IMR-90 (cell line): ENCODE results near the gene FOXK2. TPM values are rescaled to one million over a fixed set of nuclear protein-coding genes. Genes with fewer than 3 reads are reported as not detected.

Experiments
- ATAC-seq: fragments of 200-7000 bp; cut with Tn5 transposase; 2 replicates; pipeline ENCODE4 v1.9.1; 2020; ENCODE audit warnings: low read depth, mild to moderate bottlenecking, moderate library complexity
- BruUV-seq: library from RNA; stranded (reverse); fragments of 400-500 nt; replicated peaks from 2 replicates; lab custom pipeline; 2021; lab: Mats Ljungman, UMichigan
- CTCF ChIA-PET: fragments of 300-600 bp; formaldehyde crosslinking; extraction: SDS; loops from one replicate; lab custom pipeline; 2021; ENCODE audit warnings: antibody characterized with exemption; lab: Yijun Ruan, JAX
- POLR2A ChIA-PET: fragments of 300-600 bp; sonication (Branson Sonifier 250); formaldehyde crosslinking; loops from one replicate; lab custom pipeline; 2022; ENCODE audit warnings: antibody characterized with exemption; ENCODE audit not compliant: unreplicated experiment; lab: Charles Lee
- DNase-seq: peaks from one replicate; pipeline ENCODE4 v3.0.0; 2013
- H2AFZ ChIP-seq: replicated peaks from 2 replicates; pipeline ENCODE3; 2013; ENCODE audit warnings: low read length, mild to moderate bottlenecking; ENCODE audit not compliant: poor library complexity
- H2AK5ac ChIP-seq: 2 replicates; pipeline ENCODE4 v1.6.1; 2013; ENCODE audit warnings: low read depth, low read length, inconsistent platforms
- H2AK9ac ChIP-seq: replicated peaks from 2 replicates; pipeline ENCODE3; 2013; ENCODE audit warnings: mild to moderate bottlenecking, low read depth, low read length, moderate library complexity; ENCODE audit not compliant: poor library complexity
- H2BK120ac ChIP-seq: 2 replicates; pipeline ENCODE4 v1.6.1; 2013; ENCODE audit warnings: low read depth, low read length, inconsistent platforms
- H2BK15ac ChIP-seq: 3 replicates; pipeline ENCODE4 v1.6.1; 2013; ENCODE audit warnings: low read depth, low read length, inconsistent platforms
- H2BK20ac ChIP-seq: 2 replicates; pipeline ENCODE4 v1.6.1; 2013; ENCODE audit warnings: low read depth, mild to moderate bottlenecking, inconsistent platforms, low read length, moderate library complexity
- H2BK5ac ChIP-seq: 2 replicates; pipeline ENCODE4 v1.6.1; 2013; ENCODE audit warnings: mild to moderate bottlenecking, low read depth, low read length, inconsistent platforms; ENCODE audit not compliant: poor library complexity, severe bottlenecking
- H3K14ac ChIP-seq: replicated peaks from 2 replicates; pipeline ENCODE4 v1.6.1; 2013; ENCODE audit warnings: low read depth, low read length, inconsistent platforms
- H3K18ac ChIP-seq: 2 replicates; pipeline ENCODE4 v1.6.1; 2013; ENCODE audit warnings: low read depth, low read length, control low read depth
- H3K23ac ChIP-seq: 2 replicates; pipeline ENCODE4 v1.6.1; 2013; ENCODE audit warnings: low read depth, low read length, inconsistent platforms
- H3K27ac ChIP-seq: 2 replicates; pipeline ENCODE4 v1.5.1; 2013; ENCODE audit warnings: mild to moderate bottlenecking, control low read depth, low read length; ENCODE audit not compliant: insufficient read depth
- H3K27me3 ChIP-seq: 2 replicates; pipeline ENCODE4 v1.6.1; 2013; ENCODE audit warnings: low read length; ENCODE audit not compliant: control insufficient read depth, insufficient read depth
- H3K36me3 ChIP-seq: 2 replicates; pipeline ENCODE4 v1.6.1; 2013; ENCODE audit warnings: low read length, mixed read lengths; ENCODE audit not compliant: control insufficient read depth, insufficient read depth
- H3K4ac ChIP-seq: 2 replicates; pipeline ENCODE4 v1.6.1; 2013; ENCODE audit warnings: low read depth, low read length, inconsistent platforms
- H3K4me1 ChIP-seq: 2 replicates; pipeline ENCODE4 v1.6.1; 2013; ENCODE audit warnings: low read length, mixed read lengths; ENCODE audit not compliant: control insufficient read depth, insufficient read depth
- H3K4me2 ChIP-seq: 2 replicates; pipeline ENCODE4 v1.6.1; 2013; ENCODE audit warnings: low read depth, mild to moderate bottlenecking, control low read depth, low read length, moderate library complexity
- H3K4me3 ChIP-seq: 2 replicates; pipeline ENCODE4 v1.5.1; 2013; ENCODE audit warnings: low read depth, mild to moderate bottlenecking, control low read depth, low read length, moderate library complexity; ENCODE audit not compliant: insufficient read depth
- H3K56ac ChIP-seq: 2 replicates; pipeline ENCODE4 v1.6.1; 2013; ENCODE audit warnings: low read length, inconsistent platforms; ENCODE audit not compliant: insufficient read depth; ENCODE audit errors: extremely low read depth
- H3K79me1 ChIP-seq, 2 experiments: 2 replicates each; pipeline ENCODE4 v1.6.1; 2013; ENCODE audit warnings: low read length in 2 of 2, inconsistent platforms in 1 of 2, low read depth in 1 of 2
- H3K9ac ChIP-seq: 2 replicates; pipeline ENCODE4 v1.6.1; 2013; ENCODE audit warnings: low read depth, low read length, control low read depth
- H3K9me1 ChIP-seq: 2 replicates; pipeline ENCODE4 v1.6.1; 2013; ENCODE audit warnings: low read length, inconsistent platforms; ENCODE audit not compliant: insufficient read depth
- H3K9me3 ChIP-seq: 2 replicates; pipeline ENCODE4 v1.6.1; 2013; ENCODE audit warnings: low read length; ENCODE audit not compliant: control insufficient read depth, insufficient read depth
- H4K20me1 ChIP-seq: 2 replicates; pipeline ENCODE4 v1.6.1; 2013; ENCODE audit warnings: low read length, inconsistent platforms; ENCODE audit not compliant: insufficient read depth
- H4K5ac ChIP-seq: 2 replicates; pipeline ENCODE4 v1.6.1; 2013; ENCODE audit warnings: mild to moderate bottlenecking, low read depth, low read length, control low read depth
- H4K8ac ChIP-seq, 2 experiments: 2 replicates each; pipeline ENCODE4 v1.6.1; 2013; ENCODE audit warnings: low read depth in 2 of 2, low read length in 2 of 2, control low read depth in 1 of 2, inconsistent platforms in 1 of 2
- H4K91ac ChIP-seq: 2 replicates; pipeline ENCODE4 v1.6.1; 2013; ENCODE audit warnings: low read depth, low read length, inconsistent platforms; ENCODE audit not compliant: insufficient read depth
- BHLHE40 ChIP-seq: fragments of 150-350 bp; IDR thresholded peaks from 2 replicates; pipeline ENCODE4 v1.6.1; 2016; ENCODE audit warnings: mild to moderate bottlenecking, low read depth, low read length
- CHD1 ChIP-seq: IDR thresholded peaks from 2 replicates; pipeline ENCODE4 v1.6.1; 2012; ENCODE audit warnings: low read depth, low read length, improper control_type of control experiment
- CTCF ChIP-seq: conservative IDR thresholded peaks from 2 replicates; pipeline ENCODE4 v1.5.1; 2012; ENCODE audit warnings: mild to moderate bottlenecking, low read depth, low read length, improper control_type of control experiment
- FOS ChIP-seq: fragments of 150-350 bp; IDR thresholded peaks from 2 replicates; pipeline ENCODE4 v1.6.1; 2016; ENCODE audit warnings: low read depth, low read length
- MAFK ChIP-seq: IDR thresholded peaks from 2 replicates; pipeline ENCODE4 v1.6.1; 2012; ENCODE audit warnings: low read depth, low read length, improper control_type of control experiment
- MAZ ChIP-seq: IDR thresholded peaks from 2 replicates; pipeline ENCODE4 v1.6.1; 2012; ENCODE audit warnings: low read depth, mild to moderate bottlenecking, low read length, improper control_type of control experiment, moderate library complexity, borderline replicate concordance
- MXI1 ChIP-seq: IDR thresholded peaks from 2 replicates; pipeline ENCODE4 v1.6.1; 2012; ENCODE audit warnings: low read depth, mild to moderate bottlenecking, low read length, moderate library complexity, borderline replicate concordance
- NFE2L2 ChIP-seq: fragments of 150-350 bp; IDR thresholded peaks from 2 replicates; pipeline ENCODE4 v1.6.1; 2016; ENCODE audit warnings: low read depth, mild to moderate bottlenecking, low read length
- POLR2A ChIP-seq: IDR thresholded peaks from 2 replicates; pipeline ENCODE4 v1.6.1; 2012; ENCODE audit warnings: mild to moderate bottlenecking, low read depth, low read length
- RAD21 ChIP-seq: IDR thresholded peaks from 2 replicates; pipeline ENCODE4 v1.6.1; 2012; ENCODE audit warnings: low read length, improper control_type of control experiment
- RCOR1 ChIP-seq: IDR thresholded peaks from 2 replicates; pipeline ENCODE4 v1.6.1; 2012; ENCODE audit warnings: mild to moderate bottlenecking, low read length, improper control_type of control experiment; ENCODE audit not compliant: insufficient replicate concordance
- RFX5 ChIP-seq: IDR thresholded peaks from 2 replicates; pipeline ENCODE4 v1.8.0; 2012; ENCODE audit warnings: low read depth, mild to moderate bottlenecking, low read length, moderate library complexity
- USF2 ChIP-seq: fragments of 150-350 bp; IDR thresholded peaks from 2 replicates; pipeline ENCODE4 v1.6.1; 2017; ENCODE audit warnings: mild to moderate bottlenecking, antibody characterized with exemption, low read length, low read depth
- WGBS, 2 experiments: methylation state at CpG; one replicate each; pipeline versions ENCODE4 v1.1.5 to v1.1.7; 2013; ENCODE audit warnings: missing lambda C conversion rate in 2 of 2; ENCODE audit not compliant: insufficient read length in 1 of 2; ENCODE audit errors: extremely low coverage in 2 of 2; 5-methylcytosine and 5-hydroxymethylcytosine counted together
- dilution Hi-C: fragments of 300-500 bp; cut with HindIII; formaldehyde crosslinking; loops from one replicate; pipeline ENCODE4 v1.14.3; 2018; ENCODE audit warnings: low sequenced_read_pairs; ENCODE audit not compliant: unreplicated experiment
- in situ Hi-C: fragments of 300-500 bp; cut with MboI; formaldehyde crosslinking; loops from 3 replicates; pipeline ENCODE4 v1.14.3; 2019; ENCODE audit warnings: low sequenced_read_pairs, inconsistent platforms, mixed read lengths
- intact Hi-C: fragments of 100-400 bp; cut with micrococcal nuclease; formaldehyde crosslinking; loops from 2 replicates; pipeline ENCODE4 v1.10.0; 2022
- polyA plus RNA-seq, 3 experiments: library from polyadenylated mRNA; depleted of rRNA; stranded (reverse); fragments of >200 nt; gene quantifications; 2 replicates each; pipeline ENCODE4 v1.2.3, GENCODE V29; 2012; ENCODE audit warnings: low replicate concordance in 1 of 3
- total RNA-seq: library from RNA; depleted of rRNA; stranded (reverse); fragments of >200 nt; gene quantifications from 2 replicates; pipeline ENCODE4 v1.2.3, GENCODE V29; 2012
- TF ChIP-seq, protein P1 (sequence below): fragments of 150-350 bp; IDR thresholded peaks from 2 replicates; pipeline ENCODE4 v1.6.1; 2016; ENCODE audit warnings: low read depth, mild to moderate bottlenecking, low read length, moderate library complexity, borderline replicate concordance

FOXK2 gene
- total and polyA plus RNA-seq, 2 of the 4 experiments (the other 2 are of a cell fraction) = 12.5 to 20.0 TPM

DNA sequence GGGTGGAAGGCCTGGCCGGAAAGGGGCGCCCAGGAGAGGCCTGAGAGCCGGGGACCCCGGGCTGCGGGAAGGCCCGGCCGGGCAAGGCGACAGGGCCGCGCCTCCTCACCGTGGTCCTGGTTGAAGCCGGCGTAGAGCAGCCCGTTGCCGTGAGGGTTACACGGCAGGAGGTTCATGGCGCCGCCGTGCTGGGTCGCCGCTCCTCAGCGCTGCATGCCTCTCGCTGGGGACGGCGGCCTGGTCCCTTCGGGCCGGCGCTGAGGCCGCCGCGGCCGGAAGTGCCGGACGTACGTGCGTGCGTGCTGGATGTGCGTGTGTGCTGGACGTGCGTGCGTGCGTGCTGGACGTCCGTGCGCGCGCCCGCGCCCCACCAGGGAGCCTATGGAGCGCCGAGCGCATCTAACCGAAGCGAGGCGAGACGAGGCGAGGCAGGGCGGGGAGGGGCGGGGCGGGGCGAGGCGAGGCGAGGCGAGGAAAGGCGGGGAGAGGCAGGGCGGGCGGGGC, 128.7 kb downstream of the FOXK2 start, which contains the start of gene WDR45B:
Gene WDR45B, minus strand, starts transcription at position 280 of the 504 bp plus-strand sequence. Its CDS starts 104 bp downstream, at position 176.
- DNase-seq (peak; percentile 98), ATAC-seq (peak; percentile 92)
- no peak within 1 kb of the TSS for H2BK20ac ChIP-seq
- peak within 1 kb of the TSS; percentile 96 for H3K4me3 ChIP-seq
- peak within 1 kb of the TSS; percentile 99 to 100 for H4K8ac ChIP-seq
- ChIA-PET POLR2A (no interaction called here), CTCF (no interaction called here)
- peak within 1 kb of the TSS; percentile 88 for H3K18ac ChIP-seq
- in situ Hi-C loops = no loop called here
- H2BK5ac ChIP-seq = peak within 1 kb of the TSS; percentile 95
- no peak within 1 kb of the TSS for H2BK15ac ChIP-seq
- H2AK5ac ChIP-seq = peak within 1 kb of the TSS; percentile 98
- TF ChIP-seq USF2 (no peak), BHLHE40 (peak; percentile 66), FOS (no peak; the same call in 1 of the 2 replicates), MAFK (no peak), CTCF (no peak), CHD1 (peak; percentile 73; the same call in 1 of the 2 replicates), RFX5 (no peak), NFE2L2 (no peak), MAZ (peak; percentile 97), RCOR1 (no peak), MXI1 (peak; percentile 82), RAD21 (0 out of 2 replicates have a peak, but pooled peaks have one; percentile 6), POLR2A (peak; percentile 96)
- TF ChIP-seq, protein P1, sequence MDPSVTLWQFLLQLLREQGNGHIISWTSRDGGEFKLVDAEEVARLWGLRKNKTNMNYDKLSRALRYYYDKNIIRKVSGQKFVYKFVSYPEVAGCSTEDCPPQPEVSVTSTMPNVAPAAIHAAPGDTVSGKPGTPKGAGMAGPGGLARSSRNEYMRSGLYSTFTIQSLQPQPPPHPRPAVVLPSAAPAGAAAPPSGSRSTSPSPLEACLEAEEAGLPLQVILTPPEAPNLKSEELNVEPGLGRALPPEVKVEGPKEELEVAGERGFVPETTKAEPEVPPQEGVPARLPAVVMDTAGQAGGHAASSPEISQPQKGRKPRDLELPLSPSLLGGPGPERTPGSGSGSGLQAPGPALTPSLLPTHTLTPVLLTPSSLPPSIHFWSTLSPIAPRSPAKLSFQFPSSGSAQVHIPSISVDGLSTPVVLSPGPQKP = peak; percentile 72; the same call in 1 of the 2 replicates
- WGBS, 2 experiments = 0% methylated on average over 9 of the region's 67 CpGs; no CpG with 5 or more reads in 1 of the 2 experiments
- H4K5ac ChIP-seq = peak within 1 kb of the TSS; percentile 98
- no peaks in the 10 kb centered on the region for H3K27me3 ChIP-seq
- intact Hi-C loops = no loop called here
- H3K4me1 ChIP-seq = peaks cover 5% of the 10 kb centered on the region; the same call in 1 of the 2 replicates
- BruUV-seq = no TSS peak
- peak within 1 kb of the TSS; percentile 99 for H3K4me2 ChIP-seq
- H4K20me1 ChIP-seq = peaks cover 46% of the 10 kb centered on the region
- H4K91ac ChIP-seq = peak within 1 kb of the TSS; percentile 96
- no peaks in the 10 kb centered on the region for H3K9me3 ChIP-seq
- peak within 1 kb of the TSS; percentile 100 for H3K9ac ChIP-seq
- H3K36me3 ChIP-seq = peaks cover 11% of the 10 kb centered on the region
- H3K14ac ChIP-seq = peak within 1 kb of the TSS; percentile 99
- dilution Hi-C loops = no loop called here
- peak within 1 kb of the TSS; percentile 96 for H3K4ac ChIP-seq
- H2BK120ac ChIP-seq = peak within 1 kb of the TSS; percentile 75
- H2AFZ ChIP-seq = peak within 1 kb of the TSS; percentile 97
- peak within 1 kb of the TSS; percentile 82 for H3K56ac ChIP-seq
- peak within 1 kb of the TSS; percentile 97 for H2AK9ac ChIP-seq
- peak within 1 kb of the TSS; percentile 99 for H3K27ac ChIP-seq
- peaks cover 15 to 28% of the 10 kb centered on the region in 2 experiments for H3K79me1 ChIP-seq
- peaks cover 4% of the 10 kb centered on the region for H3K9me1 ChIP-seq
- peak within 1 kb of the TSS; percentile 98 for H3K23ac ChIP-seq
